Measurements from ENCODE around the gene GBX1.

GBX1 gene

GRCh38 chr7:151126491-151127137 is 40.9 kb downstream of the GBX1 start:
- no peak for TF ChIP-seq CTCF (conservative IDR thresholded peaks at IDR 0.05; ENCODE audit: low read depth, low read length)
- no peak for DNase-seq (ENCODE audit: low read depth)

GRCh38 chr7:151125846-151126481 is 41.5 kb downstream of the GBX1 start:
- TF ChIP-seq CTCF (conservative IDR thresholded peaks at IDR 0.05; ENCODE audit: low read depth, low read length) = no peak
- no peak for DNase-seq (ENCODE audit: low read depth)
- H3K4me3 ChIP-seq (ENCODE audit: low read depth, low read length) = peak overlapping the region; percentile 50

More at GRCh38 chr7:151126491-151127137, 40.9 kb downstream of the GBX1 start:
- H3K4me3 ChIP-seq (ENCODE audit: low read depth, low read length) = no peak overlapping the region

- H3K4me3 ChIP-seq (ENCODE audit: low read depth, low read length) = peak overlapping the region; percentile 50
- no peak for TF ChIP-seq CTCF (conservative IDR thresholded peaks at IDR 0.05; ENCODE audit: low read depth, low read length)
Measured at GRCh38 chr7:151125470-151125845, 42.0 kb downstream of the GBX1 start.

GRCh38 chr7:151124899-151125399 is 42.5 kb downstream of the GBX1 start:
- no peak for TF ChIP-seq CTCF (conservative IDR thresholded peaks at IDR 0.05; ENCODE audit: low read depth, low read length)

More at GRCh38 chr7:151125470-151125845, 42.0 kb downstream of the GBX1 start:
- DNase-seq (ENCODE audit: low read depth) = no peak

GRCh38 chr7:151124481-151124880 is 43.0 kb downstream of the GBX1 start:
- TF ChIP-seq CTCF (conservative IDR thresholded peaks at IDR 0.05; ENCODE audit: low read depth, low read length) = no peak
- DNase-seq (ENCODE audit: low read depth) = no peak
- H3K4me3 ChIP-seq (ENCODE audit: low read depth, low read length) = no peak overlapping the region

More at GRCh38 chr7:151124899-151125399, 42.5 kb downstream of the GBX1 start:
- DNase-seq (ENCODE audit: low read depth) = no peak
- H3K4me3 ChIP-seq (ENCODE audit: low read depth, low read length) = no peak overlapping the region

- peak; percentile 99 for TF ChIP-seq CTCF (conservative IDR thresholded peaks at IDR 0.05; ENCODE audit: low read depth, low read length)
- peak; percentile 85 for DNase-seq (ENCODE audit: low read depth)
- H3K4me3 ChIP-seq (ENCODE audit: low read depth, low read length) = no peak overlapping the region
Measured at GRCh38 chr7:151123822-151124464, 43.6 kb downstream of the GBX1 start.

Measured in choroid plexus epithelial cell (primary cell).